Heart left ventricle (tissue), 16 donors: ENCODE measurements around the gene EMP2. TPM values are rescaled to one million over a fixed set of nuclear protein-coding genes. Genes with fewer than 3 reads are reported as not detected.

ENCODE experiments used
- ATAC-seq, 4 donors: fragments of 200-7000 bp; cut with Tn5 transposase; one replicate each; pipeline ENCODE4 v1.9.1; 2020 to 2022; ENCODE audit warnings: moderate library complexity in 4 of 4, mild to moderate bottlenecking in 3 of 4, moderate number of reproducible peaks in 1 of 4
- DNase-seq, 5 donors: peaks; one replicate each; pipeline ENCODE4 v3.0.0-alpha.2; 2020
- H3K27ac ChIP-seq, 12 donors: fragments of 200-600 bp; sonication (generic) in 4 of 12; one replicate each; pipeline versions ENCODE4 v1.5.0 to v1.8.0; 2016 to 2022; ENCODE audit warnings: mild to moderate bottlenecking in 2 of 12
- H3K27me3 ChIP-seq, 9 donors: fragments of 200-600 bp; sonication (generic) in 2 of 9; one replicate each; pipeline versions ENCODE4 v1.5.1 to v1.8.0; 2016 to 2022; ENCODE audit warnings: mild to moderate bottlenecking in 3 of 9
- H3K36me3 ChIP-seq, 9 donors: fragments of 200-600 bp; sonication (generic) in 2 of 9; one replicate each; pipeline versions ENCODE4 v1.5.0 to v1.8.0; 2018 to 2022; ENCODE audit warnings: mild to moderate bottlenecking in 2 of 9
- H3K4me1 ChIP-seq, 12 donors: fragments of 200-600 bp; sonication (generic) in 4 of 12; one replicate each; pipeline versions ENCODE4 v1.5.0 to v1.8.0; 2016 to 2022; ENCODE audit warnings: mild to moderate bottlenecking in 3 of 12
- H3K4me3 ChIP-seq, 12 donors: fragments of 200-600 bp; sonication (generic) in 4 of 12; one replicate each; pipeline versions ENCODE4 v1.5.0 to v1.8.0; 2017 to 2022; ENCODE audit warnings: mild to moderate bottlenecking in 9 of 12, moderate library complexity in 4 of 12
- H3K9me3 ChIP-seq, 12 donors: fragments of 200-600 bp; sonication (generic) in 4 of 12; one replicate each; pipeline versions ENCODE4 v1.5.0 to v1.8.0; 2016 to 2022; ENCODE audit warnings: mild to moderate bottlenecking in 1 of 12
- POLR2A ChIP-seq, 2 donors: fragments of 450-650 bp; IDR thresholded peaks; one replicate each; pipeline ENCODE4 v1.6.1; 2017; ENCODE audit warnings: antibody characterized with exemption in 2 of 2, mild to moderate bottlenecking in 2 of 2, moderate library complexity in 2 of 2
- WGBS, 4 donors: extraction: QIAGEN DNeasy Blood & Tissue Kit in 2 of 4; methylation state at CpG; one replicate each; pipeline versions ENCODE4 v1.1.5 to v1.1.7; 2013 to 2018; 5-methylcytosine and 5-hydroxymethylcytosine counted together
- intact Hi-C, 10 donors: fragments of 100-400 bp; cut with DNase I; formaldehyde crosslinking; loops; one replicate each; pipeline versions ENCODE4 v1.11.1 to v1.14.2; 2022
- polyA plus RNA-seq, 2 donors: library from polyadenylated mRNA; stranded (reverse); fragments of 200-250 nt; gene quantifications; one replicate each; pipeline ENCODE4 v1.2.3, GENCODE V29; 2013
- total RNA-seq, 9 donors: library from RNA; depleted of rRNA in 2 of 9; stranded (reverse); fragments of >200 nt in 2 of 9; fragmentation: NEBNext Ultra II Directional in 3 of 9; extraction: Animal tissue kit (Norgen Biotek cat#: 25700) in 3 of 9; gene quantifications; one replicate each; pipeline versions ENCODE4 v1.1.0 to v1.2.4, GENCODE V29; 2016 to 2023
- TF ChIP-seq, protein P1 (sequence below), 12 donors: fragments of 200-600 bp; sonication (generic) in 4 of 12; IDR thresholded peaks; one replicate each; pipeline versions ENCODE4 v1.5.0 to v1.8.0; 2018 to 2022; ENCODE audit warnings: antibody characterized with exemption in 12 of 12, mild to moderate bottlenecking in 5 of 12
- donor health status: ischemic (EF 13 %, LVEDD 7.1; RV severe dilation, severe dysfunction).
- donor health status: healthy with polysubstance abuse.
- donor health status: DM: no; HTN: yes; CAD: no.
- donor health status: DM: no; HTN: no; CAD: no.
- donor health status: ischemic (EF 25% LVEDD 6.9; RV normal size, moderate dysfunction).
- donor health status: ischemic (EF 25% LVEDD 5.7; RV mildly dilated, moderate dysfunction).
- donor health status: healthy.
- donor health status: DM: yes; HTN: yes; CAD: no.
- donor health status: ischemic (EF 35%, LVEDD 5.7; RV mildly dilated, moderate dysfunction).
- donor health status: nonischemic (EF 11% LVEDD 7.7; RV severe dilation, severe dysfunction).
- donor health status: DM: yes; HTN: yes; CAD: no.
- donor health status: PGD.
- donor health status: ischemic (EF 29% LVEDD 5.4; RV normal size, mild dysfunction).
- donor health status: nonischemic (EF 23%, LVEDD 6.1; RV moderate dilation, normal function).

Gene EMP2
- total and polyA plus RNA-seq, 11 donors: 34.5 to 103 (median 61.3) TPM

DNA sequence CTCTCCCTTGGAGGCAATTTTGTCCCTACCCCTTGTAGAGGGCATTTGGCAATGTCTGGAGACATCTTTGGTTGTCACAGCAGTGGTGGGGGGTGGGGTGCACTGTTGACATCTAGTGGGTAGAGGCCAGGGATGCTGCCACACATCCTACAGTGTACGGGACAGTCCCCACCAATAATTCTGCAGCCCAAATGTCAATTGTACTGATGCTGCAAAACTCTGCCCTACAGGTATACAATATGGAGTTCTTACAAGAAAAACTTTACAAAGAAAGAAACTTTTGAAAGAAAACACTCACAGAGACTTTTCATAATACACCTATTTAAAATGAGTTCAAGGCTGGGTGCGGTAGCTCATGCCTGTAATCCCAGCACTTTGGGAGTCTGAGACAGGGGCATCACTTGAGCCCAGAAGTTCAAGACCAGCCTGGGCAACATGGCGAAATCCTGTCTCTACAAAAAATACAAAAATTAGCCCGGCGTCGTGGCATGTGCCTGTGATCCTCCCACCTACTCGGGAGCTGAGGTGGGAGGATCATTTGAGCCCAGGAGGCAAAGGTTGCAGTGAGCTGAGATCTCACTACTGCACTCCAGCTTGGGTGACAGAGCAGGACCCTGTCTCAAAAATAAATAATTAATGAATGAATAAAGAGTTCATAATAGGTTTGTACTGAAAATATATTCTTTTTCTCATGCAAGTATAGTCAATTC, 59.4 kb downstream of the EMP2 start:
- H3K27me3 ChIP-seq: no peaks in the 10 kb centered on the region
- H3K36me3 ChIP-seq: peaks cover 0 to 45% (median 16%) of the 10 kb centered on the region in 9 donors
- whole genome bisulfite sequencing, 4 donors: 82 to 90% (median 86%) methylated on average over 7 of the region's 7 CpGs
- no peaks in the 10 kb centered on the region for H3K4me1 ChIP-seq
- intact Hi-C loops: loop anchor here in 7 of 10 donors (1.0 to 10.0 kb wide), 10 partner anchors 54 to 404 kb away; partner anchors contain the start of gene EMP2 (in 1 of the 7)
- DNase-seq (no peak), ATAC-seq (no peak)
- H3K27ac ChIP-seq: no peak overlapping the region
- H3K9me3 ChIP-seq: peaks cover 0 to 3% (median 0%) of the 10 kb centered on the region in 12 donors
- TF ChIP-seq POLR2A (IDR thresholded peaks at IDR 0.05): no peak
- TF ChIP-seq, protein P1, sequence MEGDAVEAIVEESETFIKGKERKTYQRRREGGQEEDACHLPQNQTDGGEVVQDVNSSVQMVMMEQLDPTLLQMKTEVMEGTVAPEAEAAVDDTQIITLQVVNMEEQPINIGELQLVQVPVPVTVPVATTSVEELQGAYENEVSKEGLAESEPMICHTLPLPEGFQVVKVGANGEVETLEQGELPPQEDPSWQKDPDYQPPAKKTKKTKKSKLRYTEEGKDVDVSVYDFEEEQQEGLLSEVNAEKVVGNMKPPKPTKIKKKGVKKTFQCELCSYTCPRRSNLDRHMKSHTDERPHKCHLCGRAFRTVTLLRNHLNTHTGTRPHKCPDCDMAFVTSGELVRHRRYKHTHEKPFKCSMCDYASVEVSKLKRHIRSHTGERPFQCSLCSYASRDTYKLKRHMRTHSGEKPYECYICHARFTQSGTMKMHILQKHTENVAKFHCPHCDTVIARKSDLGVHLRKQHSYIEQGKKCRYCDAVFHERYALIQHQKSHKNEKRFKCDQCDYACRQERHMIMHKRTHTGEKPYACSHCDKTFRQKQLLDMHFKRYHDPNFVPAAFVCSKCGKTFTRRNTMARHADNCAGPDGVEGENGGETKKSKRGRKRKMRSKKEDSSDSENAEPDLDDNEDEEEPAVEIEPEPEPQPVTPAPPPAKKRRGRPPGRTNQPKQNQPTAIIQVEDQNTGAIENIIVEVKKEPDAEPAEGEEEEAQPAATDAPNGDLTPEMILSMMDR (IDR thresholded peaks at IDR 0.05): no peak
- no peak overlapping the region for H3K4me3 ChIP-seq

DNA sequence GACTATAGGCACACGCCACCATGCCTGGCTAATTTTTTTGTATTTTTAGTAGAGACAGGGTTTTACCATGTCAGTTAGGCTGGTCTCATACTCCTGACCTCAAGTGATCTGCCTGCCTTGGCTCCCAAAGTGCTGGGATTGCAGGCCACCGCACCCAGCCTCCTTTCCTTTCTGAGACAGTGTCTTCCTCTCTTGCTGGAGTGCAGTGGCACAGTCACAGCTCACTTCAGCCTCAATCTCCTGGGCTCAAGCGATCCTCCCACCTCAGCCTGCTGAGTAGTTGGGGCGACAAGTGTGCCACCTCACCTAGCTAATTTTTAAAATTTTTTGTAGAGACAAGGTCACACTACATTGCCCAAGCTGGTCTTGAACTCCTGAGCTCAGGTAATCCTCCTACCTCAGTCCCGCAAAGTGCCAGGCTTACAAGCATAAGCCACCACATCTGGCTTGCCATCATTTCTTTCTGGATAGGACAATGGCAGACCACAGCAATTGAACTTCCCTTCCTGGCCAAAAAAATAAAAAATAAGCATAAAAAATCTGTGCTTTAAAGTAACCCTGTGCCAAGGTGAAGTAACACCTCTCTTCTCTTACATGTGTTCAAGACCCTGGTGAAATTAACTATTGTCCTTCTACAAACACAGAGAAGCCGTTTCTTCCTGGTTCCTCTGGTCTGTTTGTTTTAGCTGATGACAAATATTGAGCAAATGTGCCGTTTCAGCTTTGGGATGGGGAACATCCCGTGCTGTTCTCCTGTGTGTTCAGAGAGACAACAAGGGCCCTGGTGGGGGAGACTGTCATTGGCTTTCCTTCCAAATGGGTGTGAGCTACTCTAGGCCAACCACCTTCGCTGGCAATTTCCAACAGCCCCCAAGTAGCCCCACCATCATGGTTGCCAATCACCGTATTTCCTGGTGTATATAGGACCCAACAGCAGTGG, 60.2 kb downstream of the EMP2 start:
- Histone ChIP-seq H3K9me3 (peaks cover 0 to 3% (median 0%) of the 10 kb centered on the region in 12 donors), H3K36me3 (peaks cover 0 to 37% (median 11%) of the 10 kb centered on the region in 9 donors), H3K27me3 (no peaks in the 10 kb centered on the region), H3K4me3 (no peak overlapping the region), H3K4me1 (peaks cover 0 to 2% (median 0%) of the 10 kb centered on the region in 12 donors), H3K27ac (no peak overlapping the region)
- 85 to 91% (median 89%) methylated on average over 10 of the region's 10 CpGs for WGBS, 4 donors
- TF ChIP-seq POLR2A (IDR thresholded peaks at IDR 0.05): no peak
- TF ChIP-seq, protein P1 (IDR thresholded peaks at IDR 0.05): no peak
- intact Hi-C loops: loop anchor here in 9 of 10 donors (2.0 to 10.0 kb wide), 10 partner anchors 55 to 405 kb away; partner anchors contain the start of gene EMP2 (in 1 of the 9)
- no peak for DNase-seq
- no peak for ATAC-seq

DNA sequence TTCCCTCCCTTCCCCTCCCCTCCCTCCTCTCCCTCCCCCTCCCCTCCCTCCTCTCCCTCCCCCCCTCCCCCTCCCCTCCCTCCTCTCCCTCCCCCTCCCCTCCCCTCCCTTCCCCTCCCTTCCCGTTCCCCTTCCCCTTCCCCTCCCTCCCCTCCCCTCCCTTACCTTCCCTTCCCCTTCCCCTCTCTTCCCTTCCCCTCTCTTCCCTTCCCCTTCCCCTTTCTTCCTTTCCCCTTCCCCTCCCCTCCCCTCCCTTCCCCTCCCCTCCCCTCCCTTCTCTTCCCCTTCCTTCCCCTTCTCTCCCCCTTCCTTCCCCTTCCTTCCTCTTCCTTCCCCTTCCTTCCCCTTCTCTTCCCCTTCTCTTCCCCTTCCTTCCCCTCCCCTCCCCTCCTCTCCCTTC, 61.1 kb downstream of the EMP2 start:
- H3K4me1 ChIP-seq: peaks cover 2 to 11% (median 7%) of the 10 kb centered on the region in 12 donors
- TF ChIP-seq, protein P1 (IDR thresholded peaks at IDR 0.05): no peak
- TF ChIP-seq POLR2A (IDR thresholded peaks at IDR 0.05): no peak
- H3K4me3 ChIP-seq: no peak overlapping the region
- peaks cover 0 to 29% (median 9%) of the 10 kb centered on the region in 9 donors for H3K36me3 ChIP-seq
- no peaks in the 10 kb centered on the region for H3K27me3 ChIP-seq
- no peak overlapping the region for H3K27ac ChIP-seq
- WGBS, 4 donors: no CpG with 5 or more reads among the region's 1 CpG
- DNase-seq (no peak), ATAC-seq (no peak)
- intact Hi-C loops: loop anchor here in 4 of 10 donors (5.0 to 10.0 kb wide), 2 partner anchors 396 to 398 kb away; no protein-coding TSS in a partner anchor
- peaks cover 0 to 3% (median 0%) of the 10 kb centered on the region in 12 donors for H3K9me3 ChIP-seq
